NCI-H226 (cell line): ENCODE measurements around the gene GABRB3.
"Not testable (repeated sequence)": the region's sequence is repeated elsewhere in the genome, so short reads cannot be mapped to it uniquely, and the experiment has no call there.

Experiments
- DNase-seq: peaks from one replicate; pipeline ENCODE4 v3.0.0-alpha.2; 2015

GABRB3 gene

GRCh38 chr15:26731965-26732364 lies 40.9 kb downstream of the GABRB3 start:
- no peak for DNase-seq

GRCh38 chr15:26729581-26729980 lies 43.3 kb downstream of the GABRB3 start:
- no peak for DNase-seq

GRCh38 chr15:26729030-26729429 lies 43.8 kb downstream of the GABRB3 start:
- DNase-seq, result no peak

- DNase-seq, result no peak
These were observed 48.3 kb downstream of the GABRB3 start for GRCh38 chr15:26724381-26725150.

- no peak for DNase-seq
These were observed 50.2 kb downstream of the GABRB3 start for GRCh38 chr15:26722621-26723160.

GRCh38 chr15:26721232-26721967 lies 51.5 kb downstream of the GABRB3 start:
- no peak for DNase-seq

- no peak for DNase-seq
These were observed 52.3 kb downstream of the GABRB3 start for GRCh38 chr15:26720546-26720945.

- not testable (repeated sequence) for DNase-seq
These were observed 53.0 kb downstream of the GABRB3 start for GRCh38 chr15:26719866-26720265.

GRCh38 chr15:26716069-26716468 lies 56.8 kb downstream of the GABRB3 start:
- DNase-seq, result no peak

GRCh38 chr15:26713498-26713897 lies 59.4 kb downstream of the GABRB3 start:
- no peak for DNase-seq

- DNase-seq, result no peak
These were observed 60.5 kb downstream of the GABRB3 start for GRCh38 chr15:26712335-26712734.

GRCh38 chr15:26711445-26711844 lies 61.4 kb downstream of the GABRB3 start:
- no peak for DNase-seq

- no peak for DNase-seq
These were observed 70.5 kb downstream of the GABRB3 start for GRCh38 chr15:26702381-26702780.

- DNase-seq, result no peak
These were observed 74.3 kb downstream of the GABRB3 start for GRCh38 chr15:26698555-26698954.

GRCh38 chr15:26697913-26698312 lies 75.0 kb downstream of the GABRB3 start:
- DNase-seq, result no peak

GRCh38 chr15:26691249-26691648 lies 81.6 kb downstream of the GABRB3 start:
- DNase-seq, result no peak

- DNase-seq, result no peak
These were observed 82.1 kb downstream of the GABRB3 start for GRCh38 chr15:26690778-26691177.

GRCh38 chr15:26689462-26689861 lies 83.4 kb downstream of the GABRB3 start:
- DNase-seq, result no peak

- no peak for DNase-seq
These were observed 86.2 kb downstream of the GABRB3 start for GRCh38 chr15:26686547-26687187.

- DNase-seq, result no peak
These were observed 90.2 kb downstream of the GABRB3 start for GRCh38 chr15:26682598-26683164.

GRCh38 chr15:26679927-26680326 lies 92.9 kb downstream of the GABRB3 start:
- no peak for DNase-seq

GRCh38 chr15:26676115-26676514 lies 96.8 kb downstream of the GABRB3 start:
- no peak for DNase-seq

- DNase-seq, result no peak
These were observed 98.4 kb downstream of the GABRB3 start for GRCh38 chr15:26674467-26674866.
